Right lobe of liver (tissue), 6 donors: ENCODE results near the gene COPA. TPM values are rescaled to one million over a fixed set of nuclear protein-coding genes. Genes with fewer than 3 reads are reported as not detected.

Experiments
- ATAC-seq, 4 donors: fragments of 200-7000 bp; cut with Tn5 transposase; one replicate each; pipeline ENCODE4 v1.9.1; 2020; ENCODE audit warnings: mild to moderate bottlenecking in 4 of 4, moderate library complexity in 4 of 4
- DNase-seq, 3 donors: peaks; one replicate each; pipeline ENCODE4 v3.0.0-alpha.2; 2020
- H3K27ac ChIP-seq, 3 donors: fragments of 200-600 bp; one replicate each; pipeline ENCODE4 v1.8.0; 2022
- H3K27me3 ChIP-seq, 2 donors: fragments of 200-600 bp; one replicate each; pipeline ENCODE4 v1.8.0; 2022
- H3K36me3 ChIP-seq, 4 donors: fragments of 200-600 bp; sonication (generic) in 1 of 4; one replicate each; pipeline versions ENCODE4 v1.5.1 to v1.8.0; 2017 to 2022; ENCODE audit warnings: control low read depth in 1 of 4
- H3K4me1 ChIP-seq, 4 donors: fragments of 200-600 bp; sonication (generic) in 1 of 4; one replicate each; pipeline versions ENCODE4 v1.5.1 to v1.8.0; 2017 to 2022; ENCODE audit warnings: control low read depth in 1 of 4
- H3K4me3 ChIP-seq, 3 donors: fragments of 200-600 bp; one replicate each; pipeline ENCODE4 v1.8.0; 2022
- H3K9me3 ChIP-seq, 4 donors: fragments of 200-600 bp; sonication (generic) in 1 of 4; one replicate each; pipeline versions ENCODE4 v1.5.1 to v1.8.0; 2017 to 2022; ENCODE audit warnings: control low read depth in 1 of 4
- POLR2A ChIP-seq: fragments of 450-650 bp; IDR thresholded peaks from one replicate; pipeline ENCODE4 v1.6.1; 2017; ENCODE audit warnings: antibody characterized with exemption, mild to moderate bottlenecking
- WGBS: methylation state at CpG from one replicate; pipeline ENCODE4 v1.1.6; 2018; ENCODE audit warnings: low coverage, low lambda C conversion rate; ENCODE audit not compliant: insufficient coverage; ENCODE audit errors: missing lambda C conversion rate; 5-methylcytosine and 5-hydroxymethylcytosine counted together
- intact Hi-C, 2 donors: fragments of 100-400 bp; cut with DNase I; formaldehyde crosslinking; loops; one replicate each; pipeline versions ENCODE4 v1.11.2 to v1.14.1; 2022
- total RNA-seq, 6 experiments: library from RNA; depleted of rRNA in 2 of 6; stranded (reverse); fragments of >200 nt in 2 of 6; fragmentation: NEBNext Ultra II Directional in 3 of 6; extraction: Animal tissue kit (Norgen Biotek cat#: 25700) in 3 of 6; gene quantifications; one replicate each; pipeline versions ENCODE4 v1.1.0 to v1.2.4, GENCODE V29; 2016 to 2023
- TF ChIP-seq, protein P1 (sequence below), 4 donors: fragments of 200-600 bp in 3 of 4; fragments of 450-650 bp in 1 of 4; IDR thresholded peaks; one replicate each; pipeline versions ENCODE4 v1.5.1 to v1.8.0; 2016 to 2022; ENCODE audit warnings: antibody characterized with exemption in 4 of 4, mild to moderate bottlenecking in 2 of 4
- donor health status: DM: no; HTN: yes; CAD: no.
- donor health status: DM: no; HTN: no; CAD: no.
- donor health status: DM: no; HTN: no; CAD: no.
- donor health status: DM: no; HTN: yes; CAD: no.
- donor health status: DM: no; HTN: yes; CAD: no.

COPA gene
- total RNA-seq, 6 experiments from 2014 or later, result 75.5 to 109 (median 103) TPM

- H3K4me3 ChIP-seq, result peak overlapping the region; percentile 73 to 95 (median 88)
- peaks cover 0 to 26% (median 15%) of the 10 kb centered on the region in 4 donors for H3K36me3 ChIP-seq
- peaks cover 0 to 28% (median 9%) of the 10 kb centered on the region in 4 donors for H3K4me1 ChIP-seq
- H3K27me3 ChIP-seq, result no peaks in the 10 kb centered on the region
- TF ChIP-seq, protein P1, sequence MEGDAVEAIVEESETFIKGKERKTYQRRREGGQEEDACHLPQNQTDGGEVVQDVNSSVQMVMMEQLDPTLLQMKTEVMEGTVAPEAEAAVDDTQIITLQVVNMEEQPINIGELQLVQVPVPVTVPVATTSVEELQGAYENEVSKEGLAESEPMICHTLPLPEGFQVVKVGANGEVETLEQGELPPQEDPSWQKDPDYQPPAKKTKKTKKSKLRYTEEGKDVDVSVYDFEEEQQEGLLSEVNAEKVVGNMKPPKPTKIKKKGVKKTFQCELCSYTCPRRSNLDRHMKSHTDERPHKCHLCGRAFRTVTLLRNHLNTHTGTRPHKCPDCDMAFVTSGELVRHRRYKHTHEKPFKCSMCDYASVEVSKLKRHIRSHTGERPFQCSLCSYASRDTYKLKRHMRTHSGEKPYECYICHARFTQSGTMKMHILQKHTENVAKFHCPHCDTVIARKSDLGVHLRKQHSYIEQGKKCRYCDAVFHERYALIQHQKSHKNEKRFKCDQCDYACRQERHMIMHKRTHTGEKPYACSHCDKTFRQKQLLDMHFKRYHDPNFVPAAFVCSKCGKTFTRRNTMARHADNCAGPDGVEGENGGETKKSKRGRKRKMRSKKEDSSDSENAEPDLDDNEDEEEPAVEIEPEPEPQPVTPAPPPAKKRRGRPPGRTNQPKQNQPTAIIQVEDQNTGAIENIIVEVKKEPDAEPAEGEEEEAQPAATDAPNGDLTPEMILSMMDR (IDR thresholded peaks at IDR 0.05), result no peak
- no peak for TF ChIP-seq POLR2A
- ATAC-seq, result peak; percentile 13 to 17 (median 16)
- H3K9me3 ChIP-seq, result no peaks in the 10 kb centered on the region
- 2% methylated on average over 7 of the region's 7 CpGs for whole genome bisulfite sequencing
- intact Hi-C loops, result no loop called here
- DNase-seq, result no peak
- H3K27ac ChIP-seq, result peak overlapping the region; percentile 90 to 94 (median 92)
Observed at GRCh38 chr1:160342526-160342925, 524 bp downstream of the COPA start.

DNA sequence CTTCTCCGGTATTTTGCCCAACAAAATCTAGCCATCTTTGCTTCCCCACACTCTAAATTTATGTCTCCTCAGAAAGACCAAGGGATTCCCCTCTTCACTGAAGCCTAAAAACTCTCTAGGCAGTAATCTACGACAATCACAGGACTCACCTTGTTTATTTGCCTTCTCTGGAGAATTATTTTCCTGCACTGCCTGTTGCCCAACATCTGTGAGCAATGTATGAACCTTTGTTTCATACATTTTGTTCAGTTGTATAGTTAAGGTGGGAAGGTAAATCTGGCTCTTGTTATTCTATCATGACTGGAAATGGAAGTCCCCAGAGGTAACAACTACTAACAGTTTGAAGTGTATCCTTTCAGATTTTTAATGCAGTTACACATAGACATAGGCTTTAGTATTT, 2.2 kb downstream of the COPA start:
- H3K4me1 ChIP-seq, result peaks cover 0 to 28% (median 8%) of the 10 kb centered on the region in 4 donors
- WGBS, result 36% methylated on average over 2 of the region's 2 CpGs
- H3K36me3 ChIP-seq, result peaks cover 0 to 35% (median 19%) of the 10 kb centered on the region in 4 donors
- peak in 1 of 4 donors; percentile 14 for ATAC-seq
- H3K27me3 ChIP-seq, result no peaks in the 10 kb centered on the region
- H3K27ac ChIP-seq, result no peak overlapping the region
- no peak for TF ChIP-seq POLR2A
- TF ChIP-seq, protein P1 (IDR thresholded peaks at IDR 0.05), result no peak
- no peak for DNase-seq
- intact Hi-C loops, result no loop called here
- no peaks in the 10 kb centered on the region for H3K9me3 ChIP-seq
- H3K4me3 ChIP-seq, result no peak overlapping the region

DNA sequence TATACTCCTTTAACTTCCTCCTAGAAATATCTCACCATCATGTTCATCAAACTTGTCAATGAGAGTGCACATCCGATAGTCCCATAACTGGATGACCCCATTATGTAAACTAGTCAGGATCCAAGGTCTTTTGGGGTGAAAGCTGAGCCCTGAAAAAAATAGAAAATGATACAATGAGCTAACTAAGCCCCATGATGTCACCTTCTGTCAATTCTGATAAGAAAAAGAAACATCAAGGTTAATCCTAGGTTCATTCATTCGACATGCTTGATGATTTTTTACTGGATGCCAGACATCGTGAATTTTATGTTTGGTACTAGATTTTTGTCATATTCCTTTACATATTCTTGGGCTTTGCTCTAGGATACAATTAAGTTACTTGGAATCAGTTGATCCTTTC, 2.9 kb downstream of the COPA start:
- TF ChIP-seq, protein P1 (IDR thresholded peaks at IDR 0.05), result no peak
- TF ChIP-seq POLR2A, result no peak
- 45% methylated on average over 3 of the region's 3 CpGs for WGBS
- ATAC-seq, result peak in 1 of 4 donors; percentile 3
- Histone ChIP-seq H3K27ac (no peak overlapping the region), H3K4me1 (peaks cover 0 to 28% (median 8%) of the 10 kb centered on the region in 4 donors), H3K27me3 (no peaks in the 10 kb centered on the region), H3K4me3 (no peak overlapping the region), H3K9me3 (no peaks in the 10 kb centered on the region), H3K36me3 (peaks cover 0 to 39% (median 21%) of the 10 kb centered on the region in 4 donors)
- intact Hi-C loops, result no loop called here
- no peak for DNase-seq

- TF ChIP-seq POLR2A, result no peak
- TF ChIP-seq, protein P1 (IDR thresholded peaks at IDR 0.05), result no peak
- no peak overlapping the region for H3K4me3 ChIP-seq
- H3K36me3 ChIP-seq, result peaks cover 0 to 54% (median 35%) of the 10 kb centered on the region in 4 donors
- H3K9me3 ChIP-seq, result no peaks in the 10 kb centered on the region
- ATAC-seq, result no peak
- no peak overlapping the region for H3K27ac ChIP-seq
- peaks cover 0 to 19% (median 6%) of the 10 kb centered on the region in 4 donors for H3K4me1 ChIP-seq
- WGBS, result 75% methylated on average over 4 of the region's 4 CpGs
- intact Hi-C loops, result no loop called here
- no peaks in the 10 kb centered on the region for H3K27me3 ChIP-seq
- no peak for DNase-seq
Observed at GRCh38 chr1:160338580-160338979, 4.5 kb downstream of the COPA start.

GRCh38 chr1:160332516-160332915, 10.5 kb downstream of the COPA start:
- no peak for TF ChIP-seq POLR2A
- no peak for ATAC-seq
- peaks cover 3 to 82% (median 56%) of the 10 kb centered on the region in 4 donors for H3K36me3 ChIP-seq

More at GRCh38 chr1:160332516-160332915, 10.5 kb downstream of the COPA start:
- no peak for DNase-seq
- Histone ChIP-seq H3K4me1 (no peaks in the 10 kb centered on the region), H3K27me3 (no peaks in the 10 kb centered on the region), H3K9me3 (no peaks in the 10 kb centered on the region), H3K4me3 (no peak overlapping the region), H3K27ac (no peak overlapping the region)
- intact Hi-C loops, result no loop called here
